ENCODE data around the gene EFCAB11.

GRCh38 chr14:89794096-89794495 is 160.4 kb downstream of the EFCAB11 start:
- TF ChIP-seq POLR2AphosphoS5 (IDR thresholded peaks at IDR 0.05) (peak in 1 of 4 donors; percentile 8), POLR2A (IDR thresholded peaks at IDR 0.05) (no peak), EP300 (IDR thresholded peaks at IDR 0.05) (no peak)
- TF ChIP-seq, protein P1, sequence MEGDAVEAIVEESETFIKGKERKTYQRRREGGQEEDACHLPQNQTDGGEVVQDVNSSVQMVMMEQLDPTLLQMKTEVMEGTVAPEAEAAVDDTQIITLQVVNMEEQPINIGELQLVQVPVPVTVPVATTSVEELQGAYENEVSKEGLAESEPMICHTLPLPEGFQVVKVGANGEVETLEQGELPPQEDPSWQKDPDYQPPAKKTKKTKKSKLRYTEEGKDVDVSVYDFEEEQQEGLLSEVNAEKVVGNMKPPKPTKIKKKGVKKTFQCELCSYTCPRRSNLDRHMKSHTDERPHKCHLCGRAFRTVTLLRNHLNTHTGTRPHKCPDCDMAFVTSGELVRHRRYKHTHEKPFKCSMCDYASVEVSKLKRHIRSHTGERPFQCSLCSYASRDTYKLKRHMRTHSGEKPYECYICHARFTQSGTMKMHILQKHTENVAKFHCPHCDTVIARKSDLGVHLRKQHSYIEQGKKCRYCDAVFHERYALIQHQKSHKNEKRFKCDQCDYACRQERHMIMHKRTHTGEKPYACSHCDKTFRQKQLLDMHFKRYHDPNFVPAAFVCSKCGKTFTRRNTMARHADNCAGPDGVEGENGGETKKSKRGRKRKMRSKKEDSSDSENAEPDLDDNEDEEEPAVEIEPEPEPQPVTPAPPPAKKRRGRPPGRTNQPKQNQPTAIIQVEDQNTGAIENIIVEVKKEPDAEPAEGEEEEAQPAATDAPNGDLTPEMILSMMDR (IDR thresholded peaks at IDR 0.05): no peak
